Measurements from ENCODE around the gene PAOX.

PAOX gene

DNA sequence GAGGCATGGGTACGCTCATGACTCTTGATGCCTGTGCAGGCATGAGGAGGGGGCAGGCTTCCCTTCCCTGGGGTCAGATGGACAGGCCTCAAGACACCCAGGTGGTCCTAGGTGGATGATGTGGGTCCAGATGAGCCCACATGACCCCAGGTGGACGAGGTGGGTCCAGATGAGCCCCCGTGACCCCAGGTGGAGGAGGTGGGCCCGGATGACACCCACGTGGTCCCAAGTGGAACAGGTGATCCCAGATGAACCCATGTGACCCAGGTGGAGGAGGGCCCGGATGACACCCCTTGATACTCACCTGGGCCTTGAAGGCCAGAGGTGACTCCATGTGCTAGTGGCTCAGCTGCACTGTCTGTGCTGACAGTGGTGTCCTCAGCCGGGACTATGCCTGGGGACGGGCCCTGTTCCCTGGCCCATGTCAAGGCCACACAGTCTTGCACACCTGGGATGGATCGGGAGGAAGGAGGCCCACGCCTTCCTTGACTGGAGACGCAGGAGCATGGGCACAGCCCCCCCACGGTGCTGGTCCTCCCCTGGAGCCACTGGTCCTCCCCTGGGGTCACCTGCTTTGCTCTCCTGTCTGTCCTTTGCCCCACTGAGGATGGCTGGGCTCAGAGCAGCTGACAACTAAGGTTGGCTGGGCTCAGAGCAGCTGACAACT is 28.6 kb upstream of the PAOX start:
- no peak for DNase-seq

DNA sequence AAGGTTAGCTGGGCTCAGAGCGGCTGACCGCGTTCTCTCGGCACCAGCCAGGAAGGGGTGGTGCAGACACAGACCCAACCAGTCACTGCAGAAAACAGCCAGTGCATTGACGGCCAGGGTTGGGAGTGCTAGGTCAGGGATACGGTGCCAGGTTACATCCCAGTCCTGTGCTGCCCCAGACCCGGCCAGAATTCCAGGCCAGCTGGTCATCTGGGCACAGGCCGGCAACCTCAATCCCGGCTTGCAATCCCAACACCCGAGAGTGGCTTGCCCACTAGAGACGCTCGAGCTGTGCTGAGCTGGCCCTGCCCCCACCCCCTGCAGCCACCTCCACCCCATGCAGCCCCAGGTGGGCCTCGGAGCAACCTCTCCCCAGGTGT is 28.1 kb upstream of the PAOX start:
- no peak for DNase-seq

DNA sequence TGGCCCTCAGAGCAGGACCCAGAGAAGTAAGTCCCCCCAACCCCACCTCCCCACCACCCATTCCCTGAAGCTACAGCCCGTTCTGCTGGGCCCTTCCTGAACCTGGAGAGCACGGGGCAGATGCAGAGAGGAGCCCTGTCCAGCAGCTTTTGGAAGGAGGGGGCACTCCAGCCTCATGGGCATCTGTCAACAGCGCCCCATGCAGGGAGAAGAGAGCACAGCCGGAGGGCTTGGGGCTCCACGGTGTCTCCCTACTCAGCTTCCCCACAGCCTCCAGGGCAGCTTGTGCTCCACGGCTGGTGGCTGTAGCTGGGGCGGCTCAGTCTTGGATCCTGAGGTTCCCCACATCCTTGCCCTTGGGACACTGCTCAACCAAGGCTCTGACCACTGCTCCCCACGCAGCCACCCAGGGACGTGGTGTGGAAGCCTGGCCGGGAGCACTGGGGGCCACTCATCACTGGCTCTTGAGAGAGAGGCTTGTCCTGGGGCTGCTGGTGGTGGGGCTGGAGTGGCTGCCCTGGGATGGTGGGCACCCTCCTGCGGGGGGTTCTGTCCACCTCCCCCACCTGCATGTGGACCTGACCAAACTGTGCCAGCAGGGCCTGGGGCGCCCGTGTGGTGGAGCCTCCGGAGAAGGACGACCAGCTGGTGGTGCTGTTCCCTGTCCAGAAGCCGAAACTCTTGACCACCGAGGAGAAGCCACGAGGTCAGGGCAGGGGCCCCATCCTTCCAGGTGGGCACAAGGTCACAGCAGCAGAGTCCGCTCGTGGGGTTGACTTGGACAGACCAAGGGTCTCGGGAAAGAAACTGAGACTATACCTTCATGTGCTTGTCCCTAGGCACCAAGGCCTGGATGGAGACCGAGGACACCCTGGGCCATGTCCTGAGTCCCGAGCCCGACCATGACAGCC is 27.4 kb upstream of the PAOX start:
- no peak for DNase-seq

DNA sequence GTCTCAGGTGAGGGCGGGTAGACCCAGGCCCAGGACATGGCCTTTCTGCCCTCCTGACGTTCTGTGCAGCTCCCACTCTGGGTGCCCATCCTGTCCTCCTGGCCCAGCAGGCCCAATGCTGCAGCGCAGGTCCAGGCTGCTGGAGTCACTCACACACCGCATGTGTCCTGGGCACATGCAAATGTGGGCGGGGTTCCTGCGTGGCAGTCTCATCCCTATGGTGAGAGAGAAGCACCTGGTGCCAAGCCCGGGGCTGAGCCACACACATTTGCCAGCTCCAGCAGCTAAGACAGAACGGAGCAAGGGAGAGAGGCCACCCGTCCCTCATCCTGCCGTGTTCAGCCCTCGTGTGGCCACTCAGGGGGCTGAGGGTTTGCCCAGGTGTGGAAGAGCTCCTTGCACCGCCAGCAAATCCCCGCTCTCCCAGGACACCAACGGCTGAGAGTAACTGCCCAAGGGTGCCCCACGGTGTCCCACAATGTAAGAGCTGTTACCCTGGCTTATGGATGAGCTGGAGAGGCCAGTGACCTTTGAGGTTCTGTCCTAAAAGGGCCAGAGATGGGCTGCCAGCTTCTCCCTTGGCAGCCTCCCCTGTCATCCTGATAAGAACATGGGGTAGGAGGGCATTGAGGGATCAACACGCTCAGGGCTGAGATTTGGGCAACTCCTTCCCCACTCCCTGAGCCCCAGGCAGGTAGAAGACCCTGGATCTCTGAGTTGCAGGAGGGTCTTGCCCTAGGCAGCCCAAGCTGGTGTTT is 25.7 kb upstream of the PAOX start:
- DNase-seq = no peak

DNA sequence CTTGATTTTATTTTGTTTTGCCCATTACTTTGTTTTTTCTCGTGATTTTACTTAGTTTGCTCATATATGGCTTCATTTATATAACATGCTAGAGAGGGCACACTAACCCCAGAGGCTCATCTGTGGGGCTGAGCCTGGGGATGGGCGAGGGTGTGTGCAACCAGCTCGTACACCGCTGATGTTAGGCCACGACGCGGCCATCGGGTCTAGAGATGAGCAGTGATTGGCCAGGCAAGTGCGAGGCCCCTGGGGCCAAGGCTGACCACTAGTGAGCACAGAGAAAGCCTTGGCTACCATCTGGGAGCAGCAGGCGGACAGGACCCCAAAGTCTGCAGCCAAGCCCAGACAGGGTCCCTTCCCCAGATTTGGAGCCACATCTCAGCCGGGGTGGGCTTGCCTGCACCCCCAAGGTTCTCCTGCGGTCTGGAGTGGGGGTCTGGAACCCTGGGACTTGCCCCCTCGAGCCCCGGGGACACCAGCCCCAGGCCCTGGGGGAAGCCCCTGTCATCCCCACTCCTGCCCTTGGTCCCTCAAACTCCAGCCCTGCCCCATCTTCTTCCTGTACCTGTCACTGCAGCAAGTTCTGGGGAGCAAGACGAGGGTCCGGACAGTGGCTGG is 25.0 kb upstream of the PAOX start:
- no peak for DNase-seq

DNA sequence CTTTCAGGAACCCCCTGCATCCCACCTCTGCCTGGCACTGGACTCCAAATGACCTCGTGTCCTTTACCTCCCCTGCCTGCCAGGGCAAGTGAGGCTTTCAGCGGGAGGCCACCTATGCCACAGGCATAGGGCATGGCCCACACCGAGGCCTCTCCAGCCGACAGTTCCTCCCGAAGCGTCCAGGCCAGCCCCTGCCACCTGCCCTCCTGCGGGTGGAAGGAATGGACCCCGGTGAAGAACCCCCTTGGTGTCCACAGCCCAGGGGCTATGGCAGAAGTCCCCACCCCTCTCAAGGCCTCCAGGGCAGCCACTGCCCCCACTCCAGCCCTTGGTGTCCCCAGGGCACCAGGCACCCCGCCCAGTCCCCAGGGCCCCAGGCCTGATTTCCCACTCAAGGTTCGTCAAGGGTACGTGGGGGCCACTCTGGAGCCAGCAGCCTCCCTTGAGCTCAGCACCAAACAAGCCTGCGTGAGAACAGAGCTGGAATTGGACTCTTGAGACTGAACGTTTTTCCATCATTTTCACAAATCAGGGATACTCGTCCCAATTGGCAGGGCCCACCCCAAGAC is 24.3 kb upstream of the PAOX start:
- DNase-seq = no peak

DNA sequence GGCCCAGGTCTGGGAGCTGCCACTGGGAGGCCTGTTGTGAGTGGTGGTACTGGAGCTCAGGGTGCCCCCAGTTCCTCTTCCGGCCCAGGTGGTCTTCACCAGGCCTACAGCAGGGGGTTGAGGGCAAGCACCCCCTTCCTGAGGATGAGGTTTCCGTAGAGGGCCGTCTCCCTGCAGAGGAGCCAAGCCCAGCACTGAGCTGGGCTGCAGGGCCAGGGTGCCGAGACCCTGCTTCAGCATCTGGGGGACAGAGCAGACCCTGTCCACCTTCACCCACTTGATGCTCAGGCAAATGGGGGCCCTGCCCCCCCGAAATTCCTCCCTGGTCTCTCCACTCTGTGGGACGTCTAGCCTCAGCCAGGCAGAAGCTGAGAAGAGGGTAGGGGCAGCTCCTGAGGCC is 23.8 kb upstream of the PAOX start:
- DNase-seq = no peak

DNA sequence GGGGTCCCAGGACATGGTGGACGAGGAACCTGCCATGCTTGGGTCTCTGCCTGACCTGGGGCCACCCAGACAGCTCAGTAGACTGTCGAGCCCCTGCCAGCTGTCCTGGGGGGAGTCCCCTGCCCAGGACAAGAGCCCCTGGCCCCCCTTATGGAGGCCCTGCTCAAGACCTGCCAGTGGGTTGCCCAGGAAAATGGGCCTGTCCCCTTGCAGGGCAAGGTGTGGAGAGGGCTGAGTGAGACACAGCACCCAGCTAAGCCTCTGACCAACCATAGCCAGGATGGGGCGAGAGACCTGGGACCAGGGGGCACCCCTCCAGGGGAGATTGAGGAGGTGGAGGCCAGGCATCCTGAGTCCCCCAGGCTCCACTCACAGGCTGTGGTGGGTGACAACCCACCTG is 23.1 kb upstream of the PAOX start:
- DNase-seq = no peak

DNA sequence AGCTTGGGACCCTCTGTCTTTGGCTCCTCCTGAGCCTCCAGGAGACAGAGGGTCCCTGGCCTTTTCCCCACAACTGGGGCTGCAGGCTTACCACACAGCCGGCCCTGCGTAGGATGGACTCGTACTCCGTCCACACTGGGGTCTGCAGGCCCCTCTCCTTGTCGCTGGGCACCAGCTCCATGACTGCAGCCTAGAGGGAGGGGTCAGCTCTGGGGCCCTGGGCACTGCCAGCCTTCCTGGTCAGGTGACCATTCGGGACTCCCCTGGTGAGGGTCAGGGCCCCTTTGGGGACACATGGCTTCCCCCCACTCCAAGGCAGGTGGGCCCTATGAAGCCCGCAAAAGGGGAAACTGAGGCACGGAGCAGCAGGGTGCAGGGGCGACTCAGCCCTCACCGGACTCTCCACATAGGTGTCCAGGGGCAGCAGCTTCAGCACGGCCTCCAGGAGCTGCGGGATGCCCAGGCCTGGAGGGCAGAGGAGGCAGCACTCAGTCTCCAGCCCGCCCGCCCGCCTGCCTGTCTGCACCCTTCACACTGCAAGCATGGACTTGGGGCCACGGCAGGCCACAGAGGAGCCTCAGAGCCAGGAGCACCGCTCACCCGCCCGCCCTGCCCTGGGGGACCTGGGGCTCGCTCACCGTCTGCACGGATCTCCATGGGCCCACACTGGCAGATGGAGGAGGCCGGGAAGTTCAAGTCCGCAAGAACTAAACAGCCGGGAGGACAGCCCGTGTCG is 22.3 kb upstream of the PAOX start:
- no peak for DNase-seq

DNA sequence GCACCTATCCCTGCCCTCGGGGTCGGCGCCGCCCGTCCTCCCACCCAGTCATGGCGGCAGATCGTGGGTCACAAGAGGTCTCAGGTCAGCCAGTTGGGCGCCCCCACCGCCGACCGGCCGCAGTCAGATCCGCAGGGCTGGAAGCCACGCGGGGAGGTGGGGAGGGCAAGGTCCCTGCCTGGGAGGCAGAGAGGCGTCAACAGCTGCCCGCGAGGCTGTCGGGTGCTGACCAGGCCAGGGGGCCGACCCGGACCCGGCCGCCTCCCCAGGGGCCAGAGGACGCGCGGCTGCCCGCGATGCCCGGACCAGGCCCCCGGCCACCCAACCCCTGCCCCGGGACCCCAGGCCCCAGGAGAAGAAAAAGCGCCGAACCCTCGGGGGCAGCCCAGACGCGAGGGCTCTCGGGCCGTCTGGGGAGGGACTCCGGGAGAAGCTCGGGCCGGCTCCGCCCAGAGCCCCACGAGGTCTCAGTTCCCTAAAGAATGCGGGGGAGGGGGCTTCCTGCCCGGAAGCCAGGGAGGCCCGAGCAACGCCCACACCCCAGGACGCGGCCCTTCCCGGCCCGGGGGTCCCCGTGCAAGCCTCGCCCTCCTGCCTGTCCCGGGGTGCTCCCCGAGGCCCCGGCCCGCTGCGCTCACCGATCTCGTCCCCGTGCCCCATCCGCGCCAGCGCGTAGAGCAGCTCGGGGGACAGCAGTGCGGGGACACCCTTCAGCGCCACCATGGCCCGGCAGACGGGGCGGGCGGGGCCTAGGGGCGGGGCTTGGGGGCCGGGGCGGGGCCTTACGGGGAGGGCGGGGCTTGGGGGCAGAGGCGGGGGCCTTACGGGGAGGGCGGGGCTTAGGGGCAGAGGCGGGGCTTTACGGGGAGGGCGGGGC is 21.5 kb upstream of the PAOX start, which contains the start of gene FUOM:
TSS of gene FUOM (minus strand) at position 735 of the 877 bp plus-strand sequence. CDS start at position 723, 12 bp downstream.
- DNase-seq = peak; percentile 32

DNA sequence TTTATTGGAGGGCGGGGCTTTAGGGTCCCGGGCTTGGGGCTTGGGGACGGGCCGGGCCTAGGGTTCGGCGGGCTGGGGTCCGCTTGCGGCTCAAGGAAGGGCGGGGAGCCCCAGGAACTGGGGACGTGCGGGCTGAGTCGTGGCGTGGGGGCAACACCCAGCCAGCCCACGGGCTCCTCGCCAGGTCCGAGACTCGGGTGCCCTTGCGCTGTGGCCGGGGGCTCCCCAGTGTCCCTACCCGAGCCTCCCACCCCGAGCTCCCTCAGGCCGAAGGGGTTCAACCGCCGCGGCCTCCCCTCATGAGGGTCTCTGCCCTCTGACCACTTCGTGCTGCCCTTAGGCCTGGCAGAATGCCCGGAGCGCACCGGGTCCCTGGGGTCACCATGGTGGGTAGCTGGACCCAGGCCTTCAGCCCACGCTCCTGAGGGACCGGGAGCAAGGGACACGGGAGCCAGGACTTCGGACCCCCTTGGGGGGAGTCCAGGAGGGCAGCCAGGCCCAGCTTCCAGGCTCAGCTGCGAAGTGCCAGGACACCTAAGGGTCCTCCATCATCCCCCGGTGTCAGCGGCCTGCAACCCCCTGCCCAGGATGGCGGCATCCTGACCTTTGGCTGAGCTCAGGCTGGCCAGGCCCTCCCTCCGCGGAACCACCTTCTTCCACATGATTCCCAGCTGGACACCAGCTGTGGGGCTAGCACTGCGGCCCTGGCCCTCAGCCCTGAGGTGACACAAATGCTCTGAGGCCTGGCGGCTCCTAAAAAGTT is 20.7 kb upstream of the PAOX start:
- no peak for DNase-seq

DNA sequence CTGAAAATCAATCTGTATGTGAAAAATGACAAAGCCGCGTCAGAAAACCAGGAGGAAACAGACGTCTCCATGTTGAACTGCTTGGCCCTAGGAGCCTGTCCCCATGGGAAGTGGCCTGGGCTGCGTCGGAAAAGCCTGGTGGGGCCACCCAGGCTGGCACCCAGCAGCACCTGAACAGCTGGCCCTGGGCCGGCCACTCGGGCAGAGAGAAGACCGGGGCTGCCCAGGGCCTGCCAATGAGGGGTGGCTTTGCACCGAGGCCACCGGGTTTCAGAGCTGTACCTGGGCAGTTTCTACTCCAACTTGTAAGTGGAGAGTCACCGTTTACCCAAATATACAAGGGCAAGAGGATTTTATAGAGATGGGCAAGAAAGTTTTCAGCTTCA is 20.1 kb upstream of the PAOX start:
- no peak for DNase-seq

DNA sequence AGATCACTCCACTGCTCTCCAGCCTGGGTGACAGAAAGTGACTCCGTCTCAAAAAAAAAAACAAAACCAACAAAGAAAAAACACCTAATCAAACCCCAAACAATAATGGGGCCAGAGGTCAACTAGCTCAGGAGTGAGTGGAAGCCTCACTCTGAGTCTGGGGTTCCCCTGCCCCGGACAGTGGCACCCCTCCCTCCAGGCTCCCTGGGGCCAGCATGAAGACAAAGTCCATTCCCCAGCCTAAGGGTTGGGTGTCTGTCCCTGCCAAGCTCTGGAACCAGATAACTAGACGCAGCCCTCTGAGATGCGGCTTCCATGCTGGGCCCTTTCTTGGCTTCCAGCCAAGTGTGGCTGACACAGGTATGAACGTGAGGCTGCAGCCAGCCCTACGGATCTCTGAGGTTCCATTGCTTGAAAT is 19.5 kb upstream of the PAOX start:
- DNase-seq = peak; percentile 71

DNA sequence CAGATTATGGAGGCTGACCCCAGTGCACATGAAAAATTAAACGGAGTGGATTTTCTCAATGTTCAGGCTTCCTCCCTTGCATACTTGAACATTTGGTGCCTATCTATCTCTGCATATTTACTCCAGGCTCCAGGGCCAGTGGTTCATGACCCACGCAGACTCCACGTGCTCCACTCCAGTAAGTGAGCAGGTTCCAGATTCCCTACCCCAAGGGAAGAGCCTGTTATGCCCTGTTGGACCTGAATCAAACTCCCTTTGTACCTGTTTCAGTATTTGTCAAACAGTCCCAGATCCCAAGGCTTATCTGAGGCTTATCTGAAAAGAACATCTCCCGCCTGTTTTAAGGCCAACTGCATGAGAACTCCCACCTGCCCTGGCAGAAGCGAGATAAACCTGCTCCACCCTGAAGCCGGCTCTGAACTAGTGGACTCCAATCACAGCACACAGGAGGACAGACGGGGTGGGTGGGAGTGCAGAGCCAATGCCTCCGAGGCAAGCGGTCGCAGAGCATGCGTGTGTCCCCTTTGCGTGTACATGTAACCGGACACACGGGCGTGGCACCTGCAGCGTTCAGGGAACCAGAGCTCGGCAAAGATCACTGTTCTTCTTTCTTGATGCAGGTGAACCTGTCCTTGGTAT is 19.0 kb upstream of the PAOX start:
- DNase-seq = peak; percentile 54

DNA sequence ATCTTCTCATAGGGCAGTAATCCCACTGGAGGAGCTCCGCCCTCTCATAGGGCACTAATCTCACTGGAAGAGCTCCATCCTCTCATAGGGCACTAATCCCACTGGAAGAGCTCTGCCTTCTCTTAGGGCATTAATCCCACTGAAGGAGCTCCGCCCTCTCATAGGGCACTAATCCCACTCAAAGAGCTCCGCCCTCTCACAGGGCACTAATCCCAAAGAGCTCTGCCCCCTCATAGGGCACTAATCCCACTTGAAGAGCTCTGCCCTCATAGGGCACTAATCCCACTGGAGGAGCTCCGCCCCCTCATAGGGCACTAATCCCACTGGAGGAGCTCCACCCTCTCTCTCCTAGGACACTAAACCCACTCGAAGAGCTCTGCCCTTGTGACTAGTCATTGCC is 17.8 kb upstream of the PAOX start:
- DNase-seq = no peak

DNA sequence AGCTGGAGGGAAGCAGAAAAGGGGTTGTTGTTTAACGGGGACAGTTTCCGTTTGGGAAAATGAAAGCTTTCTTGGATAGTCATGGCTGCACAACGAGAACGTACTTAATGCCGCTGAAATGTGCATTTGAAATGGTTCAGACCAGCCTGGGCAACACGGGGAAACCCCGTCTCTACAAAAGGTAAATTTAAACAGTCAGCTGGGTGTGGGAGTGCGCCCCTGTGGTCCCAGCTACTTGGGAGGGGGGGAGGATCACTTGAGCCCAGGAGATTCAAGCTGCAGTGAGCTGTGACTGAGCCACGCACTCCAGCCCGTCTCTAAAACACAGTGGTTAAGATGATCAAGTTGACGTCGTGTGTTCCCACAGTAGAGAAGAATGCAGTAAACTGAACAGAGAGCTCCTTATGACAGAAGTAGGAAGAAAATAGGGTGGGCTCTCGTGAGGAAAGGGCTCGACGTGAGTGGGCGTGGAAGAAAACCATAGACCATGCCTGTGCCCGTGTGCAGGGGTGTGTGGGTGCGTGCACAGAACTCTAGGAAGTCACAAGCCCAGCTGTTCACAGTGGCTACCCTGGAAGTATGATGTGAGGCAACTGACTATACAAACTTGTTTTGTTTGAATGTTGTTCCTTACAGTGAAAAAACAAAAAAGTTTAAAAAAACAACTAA is 17.2 kb upstream of the PAOX start:
- no peak for DNase-seq

DNA sequence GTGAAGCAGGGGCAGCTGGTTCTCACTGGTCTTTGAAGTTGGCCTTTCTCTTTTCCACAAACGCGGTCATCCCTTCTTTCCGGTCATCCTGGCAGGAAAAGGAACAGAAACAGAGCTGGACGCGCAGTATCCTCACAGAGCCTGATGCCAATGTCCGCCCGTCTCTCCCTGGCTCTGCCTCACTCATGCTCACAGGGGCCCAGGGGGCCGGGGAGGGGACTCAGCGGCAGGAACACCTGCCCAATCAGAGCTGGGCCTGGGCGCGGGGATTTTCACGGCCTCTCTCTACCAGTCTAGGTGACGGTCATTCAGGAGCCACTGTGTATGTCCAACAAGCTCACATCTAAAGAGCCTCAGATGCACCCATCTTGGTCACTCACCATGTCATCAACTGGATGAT is 16.2 kb upstream of the PAOX start:
- no peak for DNase-seq

DNA sequence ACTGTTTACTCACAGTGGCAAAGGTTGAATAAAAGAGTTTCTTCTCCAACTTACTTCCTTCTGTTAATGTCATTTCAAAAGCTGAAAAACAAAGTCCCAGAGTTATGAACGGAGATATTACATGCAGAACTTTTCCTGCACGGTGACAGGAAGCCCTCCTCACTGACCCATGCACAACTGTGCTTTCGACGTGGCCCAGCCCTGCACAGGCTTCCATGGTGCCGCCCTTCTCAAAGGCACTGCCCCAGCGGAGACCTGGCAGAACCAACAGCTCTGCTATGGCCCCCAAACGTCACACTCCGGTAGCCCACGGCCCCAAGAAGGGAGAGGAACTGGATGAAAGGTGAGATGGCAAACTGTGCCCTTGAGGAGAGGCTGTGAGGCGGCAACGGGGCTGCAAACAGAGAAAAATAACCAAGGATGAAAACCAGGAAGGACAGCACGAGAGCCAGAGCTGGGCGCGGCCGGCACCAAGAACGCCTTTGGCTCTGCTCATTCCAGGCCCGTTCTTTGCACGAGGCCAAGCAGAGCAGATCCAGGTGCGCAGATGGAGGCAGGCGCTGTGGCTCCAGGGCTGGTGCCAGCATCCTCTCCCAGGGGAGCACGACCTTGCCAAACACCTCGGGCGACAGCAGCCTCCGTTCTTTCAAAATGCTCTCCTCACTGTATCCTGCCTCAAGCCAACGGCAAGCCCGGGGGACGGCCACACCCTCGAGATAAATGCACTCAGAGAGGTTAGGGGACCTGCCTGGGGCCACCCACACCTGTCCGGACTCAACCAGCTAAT is 14.2 kb upstream of the PAOX start:
- DNase-seq = no peak

All from hematopoietic multipotent progenitor cell treated with erythropoietin and hydrocortisone succinate and interleukin-3 and kit ligand, for 8 days (in vitro differentiated cells).